ENCODE measurements around the gene C5orf46. TPM values are rescaled to one million over a fixed set of nuclear protein-coding genes. Genes with fewer than 3 reads are reported as not detected.

The C5orf46 gene
- polyA plus RNA-seq, 3 donors = not detected

DNA sequence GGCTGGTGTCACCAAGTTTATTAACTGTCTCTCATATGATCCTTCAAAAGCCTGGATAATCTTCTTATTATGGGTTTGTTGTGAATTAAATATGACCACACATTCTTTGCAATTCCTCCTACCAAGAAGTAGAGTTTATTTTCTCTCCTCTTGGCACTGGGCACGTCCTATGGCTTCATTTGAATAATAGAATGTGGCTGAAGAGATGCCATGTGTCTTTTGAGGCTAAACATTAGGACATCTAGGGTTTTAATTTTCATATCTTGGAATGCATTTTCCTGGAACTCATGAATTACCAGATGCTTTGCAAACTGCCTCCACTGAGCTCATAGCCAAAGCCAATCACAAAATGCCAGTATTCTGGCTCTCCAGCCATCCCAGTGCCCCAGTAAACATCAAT lies 47.8 kb downstream of the C5orf46 start:
- Histone ChIP-seq H3K79me2 (ENCODE audit: insufficient read depth, low read length) (no peaks in the 10 kb centered on the region), H2AFZ (ENCODE audit: insufficient read depth, low read depth, low read length, poor library complexity, severe bottlenecking) (no peak overlapping the region), H3K4me2 (replicated peaks; ENCODE audit: extremely low read depth, low read length, poor library complexity, severe bottlenecking) (no peak overlapping the region), H3K9ac (ENCODE audit: insufficient read depth, low read length, poor library complexity, severe bottlenecking) (no peak overlapping the region), H3K9me3 (replicated peaks in 1 of 2; ENCODE audit: control insufficient read depth in 1 of 2, insufficient read depth in 1 of 2, low read length in 2 of 2) (no peaks in the 10 kb centered on the region), H3K4me3 (replicated peaks in 1 of 3; ENCODE audit: low read depth in 2 of 3, low read length in 3 of 3) (no peak overlapping the region), H3K27me3 (ENCODE audit: control insufficient read depth in 2 of 2, insufficient read depth in 2 of 2, low read length in 2 of 2) (no peaks in the 10 kb centered on the region), H3K4me1 (ENCODE audit: control insufficient read depth in 1 of 2, insufficient read depth in 2 of 2, low read length in 2 of 2) (peaks cover 2 to 7% of the 10 kb centered on the region in 2 donors), H3K36me3 (replicated peaks in 1 of 2; ENCODE audit: control insufficient read depth in 1 of 2, insufficient read depth in 2 of 2, low read length in 2 of 2) (no peaks in the 10 kb centered on the region), H3K27ac (ENCODE audit: low read depth in 1 of 2, low read length in 2 of 2) (no peak overlapping the region), H4K20me1 (ENCODE audit: insufficient read depth, low read length) (no peaks in the 10 kb centered on the region)
- Mint-ChIP-seq H3K27me3 (ENCODE audit: low read depth in 3 of 3) (no peaks in the 10 kb centered on the region), H3K4me3 (no peak overlapping the region), H3K4me1 (peaks cover 18% of the 10 kb centered on the region), H3K9me3 (no peaks in the 10 kb centered on the region), H3K27ac (no peak overlapping the region), H3K36me3 (no peaks in the 10 kb centered on the region)
- intact Hi-C loops (cut with micrococcal nuclease) = loop anchor here in 1 of 2 donors (10.0 kb wide), 1 partner anchor 76 kb away; no protein-coding TSS in a partner anchor
- no peak for DNase-seq
- no peak for TF ChIP-seq CTCF (IDR thresholded peaks at IDR 0.05)
- WGBS (ENCODE audit: insufficient coverage) = no CpG with 5 or more reads among the region's 1 CpG

DNA sequence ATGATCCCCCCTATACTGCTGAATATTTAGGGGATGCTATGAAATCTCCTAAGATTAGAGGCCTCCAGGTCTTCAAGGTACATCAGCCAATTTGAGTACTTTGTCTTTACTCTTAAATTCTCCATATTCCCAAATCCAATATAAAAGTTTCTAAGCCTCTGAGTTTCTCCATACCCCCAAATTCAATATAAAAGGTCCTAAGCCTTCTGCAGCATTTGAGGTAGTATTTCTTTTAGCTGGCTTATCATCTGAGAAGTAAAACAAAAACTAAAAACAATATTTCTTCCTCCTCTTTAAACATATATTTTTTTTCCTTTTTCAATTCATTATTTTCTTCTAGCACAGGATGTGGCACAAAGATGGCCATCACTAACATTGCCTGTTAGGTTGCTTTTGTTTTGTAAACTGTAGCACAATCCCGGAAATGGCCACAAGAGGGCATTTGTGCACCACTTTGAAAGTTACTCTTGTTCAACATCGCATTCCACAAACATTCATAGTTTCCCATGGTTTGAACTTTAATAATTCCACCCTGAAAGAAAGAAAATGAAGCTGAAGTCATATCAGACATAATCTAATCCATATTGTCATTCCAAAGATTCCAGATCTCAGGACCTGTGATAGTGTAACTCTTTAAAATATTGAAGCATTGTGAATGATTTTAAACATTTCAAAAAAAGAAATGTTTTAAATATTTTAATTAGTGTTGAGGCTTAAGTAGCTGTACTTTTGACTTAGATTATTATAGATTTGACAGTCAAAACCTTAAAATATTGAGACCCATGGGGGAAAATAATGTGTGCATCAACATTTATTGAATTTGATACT lies 48.8 kb downstream of the C5orf46 start:
- Histone ChIP-seq H3K4me1 (ENCODE audit: control insufficient read depth in 1 of 2, insufficient read depth in 2 of 2, low read length in 2 of 2) (peaks cover 0 to 5% of the 10 kb centered on the region in 2 donors), H2AFZ (ENCODE audit: insufficient read depth, low read depth, low read length, poor library complexity, severe bottlenecking) (no peak overlapping the region)
- H3K27me3 Mint-ChIP-seq (ENCODE audit: low read depth in 3 of 3) = no peaks in the 10 kb centered on the region

More for the DNA sequence above, 48.8 kb downstream of the C5orf46 start:
- WGBS (ENCODE audit: insufficient coverage) = 0% methylated on average over 2 of the region's 2 CpGs
- no peak overlapping the region for H3K4me2 ChIP-seq (replicated peaks; ENCODE audit: extremely low read depth, low read length, poor library complexity, severe bottlenecking)
- H3K27ac ChIP-seq (ENCODE audit: low read depth in 1 of 2, low read length in 2 of 2) = no peak overlapping the region
- Mint-ChIP-seq H3K9me3 (no peaks in the 10 kb centered on the region), H3K36me3 (no peaks in the 10 kb centered on the region), H3K4me1 (peaks cover 21% of the 10 kb centered on the region), H3K27ac (no peak overlapping the region), H3K4me3 (no peak overlapping the region)
- H4K20me1 ChIP-seq (ENCODE audit: insufficient read depth, low read length) = no peaks in the 10 kb centered on the region
- no peak overlapping the region for H3K9ac ChIP-seq (ENCODE audit: insufficient read depth, low read length, poor library complexity, severe bottlenecking)
- H3K36me3 ChIP-seq (replicated peaks in 1 of 2; ENCODE audit: control insufficient read depth in 1 of 2, insufficient read depth in 2 of 2, low read length in 2 of 2) = no peaks in the 10 kb centered on the region
- H3K79me2 ChIP-seq (ENCODE audit: insufficient read depth, low read length) = no peaks in the 10 kb centered on the region
- intact Hi-C loops (cut with micrococcal nuclease) = loop anchor here in 1 of 2 donors (10.0 kb wide), 1 partner anchor 77 kb away; no protein-coding TSS in a partner anchor
- no peaks in the 10 kb centered on the region for H3K27me3 ChIP-seq (ENCODE audit: control insufficient read depth in 2 of 2, insufficient read depth in 2 of 2, low read length in 2 of 2)
- peak; percentile 90 for TF ChIP-seq CTCF (IDR thresholded peaks at IDR 0.05)
- no peak overlapping the region for H3K4me3 ChIP-seq (replicated peaks in 1 of 3; ENCODE audit: low read depth in 2 of 3, low read length in 3 of 3)
- DNase-seq = peak; percentile 32 to 50 (median 37)
- H3K9me3 ChIP-seq (replicated peaks in 1 of 2; ENCODE audit: control insufficient read depth in 1 of 2, insufficient read depth in 1 of 2, low read length in 2 of 2) = no peaks in the 10 kb centered on the region
